ENCODE results near the gene MRNIP.

DNA sequence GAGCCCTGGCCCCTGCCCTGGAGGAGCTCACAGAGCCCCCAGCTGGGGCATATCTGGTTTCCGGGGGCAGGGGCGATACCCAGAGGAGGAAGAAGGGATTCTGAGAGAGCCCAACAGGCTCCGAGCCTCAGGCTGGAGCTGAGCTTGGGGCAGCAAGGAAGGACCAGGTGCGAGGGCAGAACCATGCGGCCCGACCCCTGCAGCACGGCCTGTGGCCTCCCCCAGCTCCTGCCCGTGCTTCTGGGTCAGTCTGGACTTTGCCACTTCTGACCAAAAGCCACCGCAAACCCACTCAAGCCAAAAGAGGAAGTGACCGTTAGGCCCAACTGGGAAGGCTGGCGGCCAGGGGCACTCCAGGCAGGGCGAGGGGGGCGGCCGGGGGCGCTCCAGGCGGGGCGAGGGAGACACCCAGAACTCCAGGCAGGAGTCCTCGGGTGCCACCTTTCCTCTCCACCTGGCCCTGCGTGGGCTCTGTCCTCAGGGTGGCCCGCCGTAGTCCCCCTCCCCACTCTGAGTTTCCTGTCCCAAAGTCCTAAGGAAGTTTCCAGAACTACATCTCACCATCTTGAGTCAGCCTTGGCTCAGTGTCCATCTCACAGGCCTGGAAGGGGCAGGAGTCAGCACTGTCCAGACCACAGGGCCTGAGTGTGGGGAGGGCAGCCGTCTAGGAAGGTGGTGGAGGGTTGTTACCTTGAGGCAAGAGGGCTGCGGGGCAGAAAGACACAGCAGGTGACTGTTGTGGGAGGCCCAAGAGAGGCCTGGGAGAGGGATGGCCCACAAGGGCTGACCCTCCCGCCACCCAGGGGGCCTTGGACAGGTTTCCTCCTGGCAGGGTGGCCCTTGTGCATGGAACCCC, 65.8 kb downstream of the MRNIP start:
- TF ChIP-seq POLR2AphosphoS5 (IDR thresholded peaks at IDR 0.05) (no peak), POLR2A (IDR thresholded peaks at IDR 0.05) (no peak), EP300 (IDR thresholded peaks at IDR 0.05) (no peak)
- TF ChIP-seq, protein P1, sequence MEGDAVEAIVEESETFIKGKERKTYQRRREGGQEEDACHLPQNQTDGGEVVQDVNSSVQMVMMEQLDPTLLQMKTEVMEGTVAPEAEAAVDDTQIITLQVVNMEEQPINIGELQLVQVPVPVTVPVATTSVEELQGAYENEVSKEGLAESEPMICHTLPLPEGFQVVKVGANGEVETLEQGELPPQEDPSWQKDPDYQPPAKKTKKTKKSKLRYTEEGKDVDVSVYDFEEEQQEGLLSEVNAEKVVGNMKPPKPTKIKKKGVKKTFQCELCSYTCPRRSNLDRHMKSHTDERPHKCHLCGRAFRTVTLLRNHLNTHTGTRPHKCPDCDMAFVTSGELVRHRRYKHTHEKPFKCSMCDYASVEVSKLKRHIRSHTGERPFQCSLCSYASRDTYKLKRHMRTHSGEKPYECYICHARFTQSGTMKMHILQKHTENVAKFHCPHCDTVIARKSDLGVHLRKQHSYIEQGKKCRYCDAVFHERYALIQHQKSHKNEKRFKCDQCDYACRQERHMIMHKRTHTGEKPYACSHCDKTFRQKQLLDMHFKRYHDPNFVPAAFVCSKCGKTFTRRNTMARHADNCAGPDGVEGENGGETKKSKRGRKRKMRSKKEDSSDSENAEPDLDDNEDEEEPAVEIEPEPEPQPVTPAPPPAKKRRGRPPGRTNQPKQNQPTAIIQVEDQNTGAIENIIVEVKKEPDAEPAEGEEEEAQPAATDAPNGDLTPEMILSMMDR (IDR thresholded peaks at IDR 0.05): no peak

All from gastroesophageal sphincter (tissue), 3 donors.